GM12891 (cell line): Measurements from ENCODE around the gene SLC26A2.

ENCODE experiments used
- POLR2A ChIP-seq: IDR thresholded peaks from 2 replicates; pipeline ENCODE4 v1.6.1; 2011; ENCODE audit warnings: low read depth, low read length, control low read depth
- POLR2AphosphoS5 ChIP-seq: IDR thresholded peaks from 2 replicates; pipeline ENCODE4 v1.6.1; 2011; ENCODE audit warnings: low read depth, low read length, control low read depth
- POU2F2 ChIP-seq: IDR thresholded peaks from 2 replicates; pipeline ENCODE4 v1.6.1; 2011; ENCODE audit warnings: low read depth, mild to moderate bottlenecking, control low read depth, low read length, moderate library complexity
- SPI1 ChIP-seq: IDR thresholded peaks from 2 replicates; pipeline ENCODE4 v1.6.1; 2011; ENCODE audit warnings: low read depth, low read length, control low read depth
- TAF1 ChIP-seq: IDR thresholded peaks from 2 replicates; pipeline ENCODE4 v1.6.1; 2011; ENCODE audit warnings: low read depth, low read length, control low read depth

DNA sequence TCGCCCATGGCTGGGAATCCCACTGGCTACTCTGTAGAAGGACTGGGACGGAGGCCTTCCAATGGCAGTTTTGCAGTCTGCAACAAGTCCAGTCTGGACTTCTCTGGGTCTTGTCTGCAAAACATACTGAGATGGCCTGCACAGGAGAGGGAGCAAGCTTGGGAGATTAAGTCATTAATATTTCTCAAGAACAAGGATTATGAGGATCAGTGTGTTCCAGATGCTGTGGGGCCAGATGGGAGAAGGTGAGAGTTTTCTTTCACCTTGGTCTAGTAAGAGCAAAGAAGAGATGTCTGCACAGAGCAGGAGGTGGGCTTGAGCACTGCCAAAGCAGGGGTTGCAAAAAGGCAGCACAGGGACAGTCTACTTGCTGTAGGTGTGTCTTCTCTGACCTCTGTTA, 15.9 kb upstream of the SLC26A2 start, which contains the start of gene PDE6A:
- no peak for TF ChIP-seq POLR2AphosphoS5
- no peak for TF ChIP-seq POLR2A
- TF ChIP-seq TAF1: no peak
- no peak for TF ChIP-seq SPI1
- no peak for TF ChIP-seq POU2F2
